Lower leg skin (tissue), 4 donors: Measurements from ENCODE around the gene DCLRE1B. TPM values are rescaled to one million over a fixed set of nuclear protein-coding genes. Genes with fewer than 3 reads are reported as not detected.

Experiments
- DNase-seq, 2 donors: peaks; one replicate each; pipeline ENCODE4 v3.0.0-alpha.2; 2019; ENCODE audit warnings: low spot score in 2 of 2
- H3K4me3 ChIP-seq: fragments of 200-600 bp; sonication (generic); 2 replicates; pipeline ENCODE4 v1.5.1; 2017; ENCODE audit warnings: mild to moderate bottlenecking, low read depth; ENCODE audit not compliant: poor library complexity, severe bottlenecking
- POLR2A ChIP-seq, 2 donors: fragments of 450-650 bp; IDR thresholded peaks; one replicate each; pipeline ENCODE4 v1.6.1; 2016 to 2017; ENCODE audit warnings: antibody characterized with exemption in 2 of 2, mild to moderate bottlenecking in 1 of 2, moderate library complexity in 1 of 2
- WGBS, 2 donors: methylation state at CpG; one replicate each; pipeline ENCODE4 v1.1.5; 2018; 5-methylcytosine and 5-hydroxymethylcytosine counted together
- intact Hi-C: fragments of 100-400 bp; cut with DNase I; formaldehyde crosslinking; loops from one replicate; pipeline ENCODE4 v1.15.0; 2023; ENCODE audit warnings: low total_unique reads
- total RNA-seq, 4 donors: library from RNA; depleted of rRNA; stranded (reverse); fragments of >200 nt; gene quantifications; one replicate each; pipeline ENCODE4 v1.1.0, GENCODE V29; 2016
- TF ChIP-seq, protein P1 (sequence below), 3 donors: fragments of 450-650 bp; IDR thresholded peaks; one replicate each; pipeline ENCODE4 v1.5.1; 2016; ENCODE audit warnings: antibody characterized with exemption in 3 of 3, mild to moderate bottlenecking in 3 of 3, moderate library complexity in 2 of 3

DCLRE1B gene
- total RNA-seq, 4 donors from 2014 or later = 2.1 to 4.4 (median 3.5) TPM

- 0 to 1% methylated on average over 18 to 27 of the region's 64 CpGs for WGBS, 2 donors
- intact Hi-C loops = no loop called here
- TF ChIP-seq, protein P1, sequence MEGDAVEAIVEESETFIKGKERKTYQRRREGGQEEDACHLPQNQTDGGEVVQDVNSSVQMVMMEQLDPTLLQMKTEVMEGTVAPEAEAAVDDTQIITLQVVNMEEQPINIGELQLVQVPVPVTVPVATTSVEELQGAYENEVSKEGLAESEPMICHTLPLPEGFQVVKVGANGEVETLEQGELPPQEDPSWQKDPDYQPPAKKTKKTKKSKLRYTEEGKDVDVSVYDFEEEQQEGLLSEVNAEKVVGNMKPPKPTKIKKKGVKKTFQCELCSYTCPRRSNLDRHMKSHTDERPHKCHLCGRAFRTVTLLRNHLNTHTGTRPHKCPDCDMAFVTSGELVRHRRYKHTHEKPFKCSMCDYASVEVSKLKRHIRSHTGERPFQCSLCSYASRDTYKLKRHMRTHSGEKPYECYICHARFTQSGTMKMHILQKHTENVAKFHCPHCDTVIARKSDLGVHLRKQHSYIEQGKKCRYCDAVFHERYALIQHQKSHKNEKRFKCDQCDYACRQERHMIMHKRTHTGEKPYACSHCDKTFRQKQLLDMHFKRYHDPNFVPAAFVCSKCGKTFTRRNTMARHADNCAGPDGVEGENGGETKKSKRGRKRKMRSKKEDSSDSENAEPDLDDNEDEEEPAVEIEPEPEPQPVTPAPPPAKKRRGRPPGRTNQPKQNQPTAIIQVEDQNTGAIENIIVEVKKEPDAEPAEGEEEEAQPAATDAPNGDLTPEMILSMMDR (IDR thresholded peaks at IDR 0.05) = no peak
- TF ChIP-seq POLR2A (IDR thresholded peaks at IDR 0.05) = no peak
- H3K4me3 ChIP-seq = peak overlapping the region; percentile 74
- peak; percentile 42 to 90 for DNase-seq
Measured at GRCh38 chr1:113929750-113930498, 24.8 kb downstream of the DCLRE1B start.

DNA sequence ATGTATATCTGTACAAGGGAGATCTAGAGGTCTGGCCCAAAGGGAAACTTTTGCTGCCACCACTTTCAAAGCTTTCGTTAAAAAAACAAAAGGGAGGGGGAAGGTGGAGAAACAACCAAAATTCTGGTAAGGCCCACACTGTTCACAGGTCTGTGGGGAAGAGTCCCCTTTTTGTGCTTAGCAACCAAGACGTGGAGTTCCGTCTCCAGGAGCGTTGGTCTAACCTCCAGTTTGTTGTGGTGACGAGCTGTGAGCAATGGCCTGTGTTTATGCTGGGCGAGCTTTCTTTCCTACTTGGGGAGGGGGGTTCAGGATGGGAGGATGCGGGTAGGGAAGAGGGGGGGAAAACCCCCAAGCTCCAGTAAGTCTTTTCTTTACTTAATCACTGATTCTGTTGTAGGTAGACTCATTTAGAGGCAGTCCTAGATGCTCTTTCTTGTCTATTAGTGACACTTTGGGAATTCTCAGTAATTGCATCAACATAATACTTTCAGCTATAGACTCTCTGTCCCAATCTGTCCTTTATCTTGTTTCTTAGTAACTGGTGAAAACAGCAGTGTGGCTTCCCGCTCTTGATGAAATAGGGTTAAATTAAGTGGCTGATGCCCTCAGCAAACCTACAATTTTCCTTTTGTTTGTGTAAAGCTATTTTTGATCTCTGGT is 25.5 kb downstream of the DCLRE1B start:
- DNase-seq = peak in 1 of 2 donors; percentile 81
- intact Hi-C loops = no loop called here
- H3K4me3 ChIP-seq = peak overlapping the region; percentile 74
- TF ChIP-seq POLR2A (IDR thresholded peaks at IDR 0.05) = no peak
- TF ChIP-seq, protein P1 (IDR thresholded peaks at IDR 0.05) = no peak
- WGBS, 2 donors = 1 to 2% methylated on average over 8 of the region's 8 CpGs

- no peak for DNase-seq
- no peak overlapping the region for H3K4me3 ChIP-seq
- intact Hi-C loops = no loop called here
- 12 to 13% methylated on average over 3 of the region's 3 CpGs for WGBS, 2 donors
- no peak for TF ChIP-seq POLR2A (IDR thresholded peaks at IDR 0.05)
- TF ChIP-seq, protein P1 (IDR thresholded peaks at IDR 0.05) = no peak
Measured at GRCh38 chr1:113931451-113931851, 26.3 kb downstream of the DCLRE1B start.

GRCh38 chr1:113934006-113934405 is 28.9 kb downstream of the DCLRE1B start:
- no peak for TF ChIP-seq POLR2A (IDR thresholded peaks at IDR 0.05)
- TF ChIP-seq, protein P1 (IDR thresholded peaks at IDR 0.05) = no peak
- intact Hi-C loops = no loop called here
- DNase-seq = no peak
- H3K4me3 ChIP-seq = no peak overlapping the region

DNA sequence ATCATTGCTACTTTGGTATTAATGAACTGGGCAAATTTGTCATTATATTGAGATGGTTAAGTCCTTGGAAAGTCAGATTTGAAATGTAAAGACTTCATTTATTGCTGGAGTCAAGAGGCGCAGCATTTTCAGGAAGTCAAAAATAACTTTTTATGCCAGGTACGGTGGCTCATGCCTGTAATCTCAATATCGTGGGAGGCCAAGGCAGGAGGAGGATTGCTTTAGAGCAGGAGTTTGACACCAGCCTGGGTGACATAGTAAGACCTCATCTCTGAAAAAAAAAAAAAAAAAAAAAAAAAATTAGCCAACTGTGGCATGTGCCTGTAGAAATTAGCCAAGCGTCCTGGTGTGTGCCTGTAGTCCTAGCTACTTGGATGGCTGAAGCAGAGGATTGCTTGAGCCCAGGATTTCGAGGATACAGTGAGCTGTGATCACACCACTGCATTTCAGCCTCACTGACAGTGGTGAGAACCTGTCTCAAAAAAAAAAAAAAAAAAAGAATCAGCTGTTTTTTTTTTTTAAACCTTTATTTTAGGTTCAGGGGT is 29.5 kb downstream of the DCLRE1B start:
- WGBS, 2 donors = 75 to 83% methylated on average over 5 of the region's 5 CpGs
- DNase-seq = no peak
- intact Hi-C loops = no loop called here

More for the DNA sequence above, 29.5 kb downstream of the DCLRE1B start:
- H3K4me3 ChIP-seq = no peak overlapping the region
- TF ChIP-seq POLR2A (IDR thresholded peaks at IDR 0.05) = no peak
- TF ChIP-seq, protein P1 (IDR thresholded peaks at IDR 0.05) = no peak
